C1 segment of cervical spinal cord (tissue), 14 donors: ENCODE measurements around the gene SPNS2.

Experiments used
- DNase-seq, 14 donors: peaks; one replicate each; lab custom pipeline; 2025; lab: John Stamatoyannopoulos, UW

SPNS2 gene

GRCh38 chr17:4587195-4587594 is 88.5 kb downstream of the SPNS2 start:
- DNase-seq: no peak

GRCh38 chr17:4587803-4588202 is 89.1 kb downstream of the SPNS2 start:
- DNase-seq: no peak

GRCh38 chr17:4588391-4588790 is 89.7 kb downstream of the SPNS2 start:
- DNase-seq: no peak
